ENCODE results near the gene ZNF804A.

GRCh38 chr2:184599054-184599871 lies 934 bp downstream of the ZNF804A start:
- TF ChIP-seq CTCF (IDR thresholded peaks at IDR 0.05; ENCODE audit: borderline replicate concordance, extremely low read depth, low read length, poor library complexity, severe bottlenecking) (no peak), EZH2 (IDR thresholded peaks at IDR 0.05; ENCODE audit: borderline replicate concordance, low read depth, low read length, severe bottlenecking) (no peak)
